Measurements from ENCODE around the gene TNFRSF1A.

DNA sequence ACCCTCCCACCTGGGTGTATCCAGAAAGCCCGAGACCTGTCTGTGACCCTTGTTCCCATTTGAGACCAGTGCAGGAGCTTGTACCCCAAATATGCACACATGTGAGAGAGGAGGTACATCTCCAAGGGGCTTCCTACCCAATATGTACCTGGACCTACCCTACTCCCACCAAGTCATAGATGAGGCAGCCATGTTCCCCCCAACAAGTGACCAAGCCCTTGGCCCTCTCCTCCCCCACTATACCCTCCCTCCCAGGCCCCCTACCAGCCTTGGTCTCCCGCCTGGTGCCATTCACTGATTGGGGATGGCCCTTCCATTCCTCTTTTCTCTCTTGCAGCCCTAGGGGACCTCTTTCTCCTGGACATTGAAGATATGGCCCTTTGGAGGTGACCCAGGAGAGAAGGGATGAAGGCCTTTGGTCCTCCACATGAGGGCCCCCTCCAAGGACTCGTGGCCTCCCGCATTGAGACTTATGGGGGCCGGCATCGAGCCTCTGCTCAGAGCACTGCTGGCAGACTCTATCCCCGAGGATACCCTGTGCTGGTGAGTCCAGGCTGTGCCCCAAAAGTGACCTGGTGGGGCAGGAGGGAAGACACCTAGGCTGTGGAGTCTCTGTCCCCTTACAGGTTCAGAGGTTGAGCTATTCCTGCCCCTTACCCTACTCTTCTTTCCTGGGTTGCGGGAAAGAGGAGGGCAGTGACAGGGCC is 29.9 kb downstream of the TNFRSF1A start:
- TF ChIP-seq, protein P1, sequence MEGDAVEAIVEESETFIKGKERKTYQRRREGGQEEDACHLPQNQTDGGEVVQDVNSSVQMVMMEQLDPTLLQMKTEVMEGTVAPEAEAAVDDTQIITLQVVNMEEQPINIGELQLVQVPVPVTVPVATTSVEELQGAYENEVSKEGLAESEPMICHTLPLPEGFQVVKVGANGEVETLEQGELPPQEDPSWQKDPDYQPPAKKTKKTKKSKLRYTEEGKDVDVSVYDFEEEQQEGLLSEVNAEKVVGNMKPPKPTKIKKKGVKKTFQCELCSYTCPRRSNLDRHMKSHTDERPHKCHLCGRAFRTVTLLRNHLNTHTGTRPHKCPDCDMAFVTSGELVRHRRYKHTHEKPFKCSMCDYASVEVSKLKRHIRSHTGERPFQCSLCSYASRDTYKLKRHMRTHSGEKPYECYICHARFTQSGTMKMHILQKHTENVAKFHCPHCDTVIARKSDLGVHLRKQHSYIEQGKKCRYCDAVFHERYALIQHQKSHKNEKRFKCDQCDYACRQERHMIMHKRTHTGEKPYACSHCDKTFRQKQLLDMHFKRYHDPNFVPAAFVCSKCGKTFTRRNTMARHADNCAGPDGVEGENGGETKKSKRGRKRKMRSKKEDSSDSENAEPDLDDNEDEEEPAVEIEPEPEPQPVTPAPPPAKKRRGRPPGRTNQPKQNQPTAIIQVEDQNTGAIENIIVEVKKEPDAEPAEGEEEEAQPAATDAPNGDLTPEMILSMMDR (IDR thresholded peaks at IDR 0.05 in 8 of 11, conservative IDR thresholded peaks at IDR 0.05 in 3 of 11) = no peak
- TF ChIP-seq POLR2AphosphoS5 (IDR thresholded peaks at IDR 0.05) = no peak
- TF ChIP-seq POLR2A (IDR thresholded peaks at IDR 0.05) = no peak

All from spleen (tissue), 7 donors.